Measurements from ENCODE around the gene ABHD4. TPM values are rescaled to one million over a fixed set of nuclear protein-coding genes. Genes with fewer than 3 reads are reported as not detected.

Gene ABHD4
- total and polyA plus RNA-seq, 10 of the 15 experiments (the other 5 are each of a cell fraction or from before 2014, with no cell fraction given) = 5.4 to 28.7 (median 10.8) TPM

DNA sequence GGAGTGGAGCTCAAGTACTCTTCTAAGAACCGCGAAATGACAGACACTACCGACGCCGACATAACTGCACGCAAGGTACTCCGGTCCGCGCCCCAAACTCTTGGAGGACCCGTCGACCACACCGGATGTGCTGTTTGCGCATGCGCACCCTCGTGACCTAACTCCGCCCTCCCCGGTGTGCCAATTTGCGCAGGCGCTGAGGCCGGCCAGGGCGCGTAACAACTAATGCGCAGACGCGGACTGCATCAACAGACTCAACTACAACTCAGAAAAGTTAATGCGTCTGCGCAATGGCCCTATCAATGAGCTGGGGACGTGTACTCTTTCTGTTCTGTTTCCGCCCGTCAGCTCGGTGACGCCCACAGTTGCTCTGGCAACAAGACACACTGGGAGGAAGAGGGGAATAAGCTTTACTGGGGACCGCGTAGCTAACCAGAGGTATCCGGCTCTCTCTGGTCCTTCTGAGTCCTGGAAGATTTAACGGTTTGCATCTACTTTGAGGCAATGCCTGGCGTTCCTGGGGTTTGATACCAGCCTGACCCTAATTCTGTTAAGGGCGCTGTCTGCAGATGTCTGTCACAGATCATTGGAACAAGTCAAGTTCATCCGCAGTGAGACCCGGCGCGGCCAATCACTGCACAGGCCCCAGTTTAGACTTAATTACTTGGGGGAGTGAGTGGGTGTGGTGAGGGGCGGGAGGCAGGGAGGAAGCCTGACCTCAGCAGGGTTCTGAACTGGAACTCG, 8.8 kb upstream of the ABHD4 start, which contains the start of gene DAD1 (continued):
- TF ChIP-seq, protein P1, sequence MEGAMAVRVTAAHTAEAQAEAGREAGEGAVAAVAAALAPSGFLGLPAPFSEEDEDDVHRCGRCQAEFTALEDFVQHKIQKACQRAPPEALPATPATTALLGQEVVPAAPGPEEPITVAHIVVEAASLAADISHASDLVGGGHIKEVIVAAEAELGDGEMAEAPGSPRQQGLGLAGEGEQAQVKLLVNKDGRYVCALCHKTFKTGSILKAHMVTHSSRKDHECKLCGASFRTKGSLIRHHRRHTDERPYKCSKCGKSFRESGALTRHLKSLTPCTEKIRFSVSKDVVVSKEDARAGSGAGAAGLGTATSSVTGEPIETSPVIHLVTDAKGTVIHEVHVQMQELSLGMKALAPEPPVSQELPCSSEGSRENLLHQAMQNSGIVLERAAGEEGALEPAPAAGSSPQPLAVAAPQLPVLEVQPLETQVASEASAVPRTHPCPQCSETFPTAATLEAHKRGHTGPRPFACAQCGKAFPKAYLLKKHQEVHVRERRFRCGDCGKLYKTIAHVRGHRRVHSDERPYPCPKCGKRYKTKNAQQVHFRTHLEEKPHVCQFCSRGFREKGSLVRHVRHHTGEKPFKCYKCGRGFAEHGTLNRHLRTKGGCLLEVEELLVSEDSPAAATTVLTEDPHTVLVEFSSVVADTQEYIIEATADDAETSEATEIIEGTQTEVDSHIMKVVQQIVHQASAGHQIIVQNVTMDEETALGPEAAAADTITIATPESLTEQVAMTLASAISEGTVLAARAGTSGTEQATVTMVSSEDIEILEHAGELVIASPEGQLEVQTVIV (IDR thresholded peaks at IDR 0.05; ENCODE audit: borderline replicate concordance, partially characterized antibody) = peak; percentile 16
- 0 out of 2 replicates have a peak, but pooled peaks have one; percentile 11 for TF ChIP-seq NR2F1 (conservative IDR thresholded peaks at IDR 0.05)
- TF ChIP-seq GABPA (IDR thresholded peaks at IDR 0.05; ENCODE audit: low read depth) = 0 out of 2 replicates have a peak, but pooled peaks have one; percentile 32
- no peak for TF ChIP-seq MTA3 (IDR thresholded peaks at IDR 0.05; ENCODE audit: borderline replicate concordance, low read length)
- TF ChIP-seq RFX5 (IDR thresholded peaks at IDR 0.05; ENCODE audit: low read depth, low read length) = peak; percentile 90
- peak; percentile 49 for TF ChIP-seq ATF7 (IDR thresholded peaks at IDR 0.05; ENCODE audit: low read depth)
- TF ChIP-seq MXI1 (IDR thresholded peaks at IDR 0.05; ENCODE audit: low read depth, low read length) = peak; percentile 94
- peak; percentile 98 for TF ChIP-seq POLR2A (IDR thresholded peaks at IDR 0.05; ENCODE audit: low read depth, low read length)
- TF ChIP-seq, protein P2, sequence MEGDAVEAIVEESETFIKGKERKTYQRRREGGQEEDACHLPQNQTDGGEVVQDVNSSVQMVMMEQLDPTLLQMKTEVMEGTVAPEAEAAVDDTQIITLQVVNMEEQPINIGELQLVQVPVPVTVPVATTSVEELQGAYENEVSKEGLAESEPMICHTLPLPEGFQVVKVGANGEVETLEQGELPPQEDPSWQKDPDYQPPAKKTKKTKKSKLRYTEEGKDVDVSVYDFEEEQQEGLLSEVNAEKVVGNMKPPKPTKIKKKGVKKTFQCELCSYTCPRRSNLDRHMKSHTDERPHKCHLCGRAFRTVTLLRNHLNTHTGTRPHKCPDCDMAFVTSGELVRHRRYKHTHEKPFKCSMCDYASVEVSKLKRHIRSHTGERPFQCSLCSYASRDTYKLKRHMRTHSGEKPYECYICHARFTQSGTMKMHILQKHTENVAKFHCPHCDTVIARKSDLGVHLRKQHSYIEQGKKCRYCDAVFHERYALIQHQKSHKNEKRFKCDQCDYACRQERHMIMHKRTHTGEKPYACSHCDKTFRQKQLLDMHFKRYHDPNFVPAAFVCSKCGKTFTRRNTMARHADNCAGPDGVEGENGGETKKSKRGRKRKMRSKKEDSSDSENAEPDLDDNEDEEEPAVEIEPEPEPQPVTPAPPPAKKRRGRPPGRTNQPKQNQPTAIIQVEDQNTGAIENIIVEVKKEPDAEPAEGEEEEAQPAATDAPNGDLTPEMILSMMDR (IDR thresholded peaks at IDR 0.05 in 2 of 3, conservative IDR thresholded peaks at IDR 0.05 in 1 of 3; ENCODE audit: control insufficient read depth in 2 of 3, extremely low read depth in 1 of 3, insufficient read depth in 1 of 3, low read depth in 3 of 3, low read length in 3 of 3) = 0 out of 6 replicates have a peak, but pooled peaks of 1 of the 3 experiments have one; percentile 13
- TF ChIP-seq SMAD5 (IDR thresholded peaks at IDR 0.05; ENCODE audit: low read depth) = peak; percentile 87; the same call in 1 of the 2 replicates
- no peak for TF ChIP-seq MYC (IDR thresholded peaks at IDR 0.05; ENCODE audit: insufficient read depth, insufficient read length, insufficient replicate concordance, low read length, severe bottlenecking)
- peak; percentile 98 for TF ChIP-seq IKZF1 (conservative IDR thresholded peaks at IDR 0.05)
- TF ChIP-seq EGR1 (IDR thresholded peaks at IDR 0.05; ENCODE audit: borderline replicate concordance in 1 of 2, low read depth in 2 of 2, low read length in 2 of 2) = peak in 1 of 2 experiments; percentile 74; a peak in 2 of 3 replicates
- TF ChIP-seq, protein P3, sequence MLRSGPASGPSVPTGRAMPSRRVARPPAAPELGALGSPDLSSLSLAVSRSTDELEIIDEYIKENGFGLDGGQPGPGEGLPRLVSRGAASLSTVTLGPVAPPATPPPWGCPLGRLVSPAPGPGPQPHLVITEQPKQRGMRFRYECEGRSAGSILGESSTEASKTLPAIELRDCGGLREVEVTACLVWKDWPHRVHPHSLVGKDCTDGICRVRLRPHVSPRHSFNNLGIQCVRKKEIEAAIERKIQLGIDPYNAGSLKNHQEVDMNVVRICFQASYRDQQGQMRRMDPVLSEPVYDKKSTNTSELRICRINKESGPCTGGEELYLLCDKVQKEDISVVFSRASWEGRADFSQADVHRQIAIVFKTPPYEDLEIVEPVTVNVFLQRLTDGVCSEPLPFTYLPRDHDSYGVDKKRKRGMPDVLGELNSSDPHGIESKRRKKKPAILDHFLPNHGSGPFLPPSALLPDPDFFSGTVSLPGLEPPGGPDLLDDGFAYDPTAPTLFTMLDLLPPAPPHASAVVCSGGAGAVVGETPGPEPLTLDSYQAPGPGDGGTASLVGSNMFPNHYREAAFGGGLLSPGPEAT (IDR thresholded peaks at IDR 0.05; ENCODE audit: low read depth) = 0 out of 2 replicates have a peak, but pooled peaks have one; percentile 8
- TF ChIP-seq GATAD2B (conservative IDR thresholded peaks at IDR 0.05; ENCODE audit: low read depth) = peak; percentile 42; the same call in 1 of the 2 replicates
- TF ChIP-seq FOXK2 (IDR thresholded peaks at IDR 0.05) = peak; percentile 71
- TF ChIP-seq ZBED1 (IDR thresholded peaks at IDR 0.05; ENCODE audit: borderline replicate concordance) = no peak
- TF ChIP-seq EZH2 (IDR thresholded peaks at IDR 0.05; ENCODE audit: borderline replicate concordance, control insufficient read depth, low read depth, low read length) = no peak
- TF ChIP-seq CBFB (IDR thresholded peaks at IDR 0.05; ENCODE audit: low read depth) = peak; percentile 72; the same call in 1 of the 2 replicates
- TF ChIP-seq, protein P4, sequence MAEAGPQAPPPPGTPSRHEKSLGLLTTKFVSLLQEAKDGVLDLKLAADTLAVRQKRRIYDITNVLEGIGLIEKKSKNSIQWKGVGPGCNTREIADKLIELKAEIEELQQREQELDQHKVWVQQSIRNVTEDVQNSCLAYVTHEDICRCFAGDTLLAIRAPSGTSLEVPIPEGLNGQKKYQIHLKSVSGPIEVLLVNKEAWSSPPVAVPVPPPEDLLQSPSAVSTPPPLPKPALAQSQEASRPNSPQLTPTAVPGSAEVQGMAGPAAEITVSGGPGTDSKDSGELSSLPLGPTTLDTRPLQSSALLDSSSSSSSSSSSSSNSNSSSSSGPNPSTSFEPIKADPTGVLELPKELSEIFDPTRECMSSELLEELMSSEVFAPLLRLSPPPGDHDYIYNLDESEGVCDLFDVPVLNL (IDR thresholded peaks at IDR 0.05; ENCODE audit: low read depth, low read length) = no peak
- TF ChIP-seq FOXM1 (IDR thresholded peaks at IDR 0.05; ENCODE audit: low read depth, low read length) = no peak; the same call in 1 of the 2 replicates
- TF ChIP-seq RAD21 (IDR thresholded peaks at IDR 0.05; ENCODE audit: insufficient read depth, low read depth, low read length) = no peak
